Measurements from ENCODE around the gene ADAM21.
"Not testable (repeated sequence)": the region's sequence is repeated elsewhere in the genome, so short reads cannot be mapped to it uniquely, and the experiment has no call there.

Gene ADAM21

DNA sequence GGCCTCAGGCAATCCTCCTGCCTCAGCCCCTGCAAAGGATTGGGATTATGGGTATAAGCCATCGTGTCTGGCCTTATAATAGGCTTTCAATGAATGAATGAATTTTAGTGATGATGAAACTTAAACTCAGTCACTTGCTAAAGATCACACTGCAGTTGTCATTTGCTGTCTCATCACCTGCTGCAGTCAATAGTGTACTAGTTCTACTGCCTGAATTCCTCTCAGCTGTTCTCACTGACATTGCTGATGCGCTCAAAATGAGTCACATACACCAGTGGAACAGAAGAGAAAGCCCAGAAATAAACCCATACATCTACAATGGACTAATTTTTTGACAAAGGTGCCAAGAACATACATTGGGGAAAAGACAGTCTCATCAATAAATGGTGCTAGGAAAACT is 29.4 kb upstream of the ADAM21 start:
- TF ChIP-seq, protein P1, sequence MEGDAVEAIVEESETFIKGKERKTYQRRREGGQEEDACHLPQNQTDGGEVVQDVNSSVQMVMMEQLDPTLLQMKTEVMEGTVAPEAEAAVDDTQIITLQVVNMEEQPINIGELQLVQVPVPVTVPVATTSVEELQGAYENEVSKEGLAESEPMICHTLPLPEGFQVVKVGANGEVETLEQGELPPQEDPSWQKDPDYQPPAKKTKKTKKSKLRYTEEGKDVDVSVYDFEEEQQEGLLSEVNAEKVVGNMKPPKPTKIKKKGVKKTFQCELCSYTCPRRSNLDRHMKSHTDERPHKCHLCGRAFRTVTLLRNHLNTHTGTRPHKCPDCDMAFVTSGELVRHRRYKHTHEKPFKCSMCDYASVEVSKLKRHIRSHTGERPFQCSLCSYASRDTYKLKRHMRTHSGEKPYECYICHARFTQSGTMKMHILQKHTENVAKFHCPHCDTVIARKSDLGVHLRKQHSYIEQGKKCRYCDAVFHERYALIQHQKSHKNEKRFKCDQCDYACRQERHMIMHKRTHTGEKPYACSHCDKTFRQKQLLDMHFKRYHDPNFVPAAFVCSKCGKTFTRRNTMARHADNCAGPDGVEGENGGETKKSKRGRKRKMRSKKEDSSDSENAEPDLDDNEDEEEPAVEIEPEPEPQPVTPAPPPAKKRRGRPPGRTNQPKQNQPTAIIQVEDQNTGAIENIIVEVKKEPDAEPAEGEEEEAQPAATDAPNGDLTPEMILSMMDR (IDR thresholded peaks at IDR 0.05; ENCODE audit: extremely low read depth, insufficient read depth, missing control alignments), result no peak
- no peak for DNase-seq (ENCODE audit: low spot score)
- in situ Hi-C loops (cut with MboI; ENCODE audit: low pct_unique_long_range_greater_than_20kb, low sequenced_read_pairs, unreplicated experiment), result no loop called here

GRCh38 chr14:70425354-70425753 is 26.6 kb upstream of the ADAM21 start:
- DNase-seq (ENCODE audit: low spot score), result no peak
- TF ChIP-seq, protein P1 (IDR thresholded peaks at IDR 0.05; ENCODE audit: extremely low read depth, insufficient read depth, missing control alignments), result no peak
- in situ Hi-C loops (cut with MboI; ENCODE audit: low pct_unique_long_range_greater_than_20kb, low sequenced_read_pairs, unreplicated experiment), result no loop called here

- DNase-seq (ENCODE audit: low spot score); in situ Hi-C loops (cut with MboI; ENCODE audit: low pct_unique_long_range_greater_than_20kb, low sequenced_read_pairs, unreplicated experiment): not testable (repeated sequence)
These were observed 25.4 kb upstream of the ADAM21 start for GRCh38 chr14:70426555-70426954.

GRCh38 chr14:70436867-70437266 is 15.1 kb upstream of the ADAM21 start:
- TF ChIP-seq, protein P1 (IDR thresholded peaks at IDR 0.05; ENCODE audit: extremely low read depth, insufficient read depth, missing control alignments), result no peak
- no peak for DNase-seq (ENCODE audit: low spot score)
- in situ Hi-C loops (cut with MboI; ENCODE audit: low pct_unique_long_range_greater_than_20kb, low sequenced_read_pairs, unreplicated experiment), result no loop called here

DNA sequence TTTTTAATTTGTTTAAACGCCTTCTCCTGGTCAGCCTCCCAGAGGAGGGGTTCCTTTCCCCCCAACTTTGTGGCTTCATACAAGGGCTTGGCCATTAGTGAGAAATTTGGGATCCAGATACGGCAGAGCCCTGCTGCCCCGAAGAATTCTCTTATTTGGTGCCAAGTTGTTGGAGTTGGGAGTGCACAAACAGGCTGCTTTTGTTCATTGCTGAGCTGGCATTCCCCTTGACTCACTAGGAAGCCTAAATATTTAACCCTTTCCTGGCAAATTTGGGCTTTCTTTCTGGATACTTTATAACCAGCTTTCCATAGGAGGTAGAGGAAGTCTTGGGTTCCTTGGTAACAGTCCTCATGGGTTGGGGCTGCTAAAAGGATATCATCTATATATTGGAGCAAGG is 10.3 kb upstream of the ADAM21 start:
- TF ChIP-seq, protein P1 (IDR thresholded peaks at IDR 0.05; ENCODE audit: extremely low read depth, insufficient read depth, missing control alignments), result no peak
- in situ Hi-C loops (cut with MboI; ENCODE audit: low pct_unique_long_range_greater_than_20kb, low sequenced_read_pairs, unreplicated experiment), result no loop called here
- DNase-seq (ENCODE audit: low spot score), result no peak

DNA sequence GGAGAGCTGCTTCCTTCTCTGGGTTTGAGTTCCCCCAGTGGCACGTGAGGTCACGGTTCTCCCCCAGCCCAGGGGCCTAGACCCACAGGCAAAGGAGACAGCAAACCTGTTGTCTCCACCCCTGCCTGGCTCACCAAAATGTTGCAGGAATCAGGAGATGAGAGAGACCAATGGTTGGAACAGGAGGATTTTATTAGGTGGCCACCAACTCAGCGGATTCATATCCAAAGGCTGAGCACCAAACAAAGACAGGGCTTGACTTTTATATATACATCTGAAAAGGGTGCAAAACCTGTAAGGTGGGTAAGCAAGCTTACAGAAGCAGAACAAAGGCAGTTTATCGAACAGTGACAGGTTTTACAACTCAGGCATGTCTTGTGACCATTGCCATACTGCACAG is 9.2 kb upstream of the ADAM21 start:
- no peak for DNase-seq (ENCODE audit: low spot score)
- TF ChIP-seq, protein P1 (IDR thresholded peaks at IDR 0.05; ENCODE audit: extremely low read depth, insufficient read depth, missing control alignments), result no peak
- in situ Hi-C loops (cut with MboI; ENCODE audit: low pct_unique_long_range_greater_than_20kb, low sequenced_read_pairs, unreplicated experiment), result no loop called here

DNA sequence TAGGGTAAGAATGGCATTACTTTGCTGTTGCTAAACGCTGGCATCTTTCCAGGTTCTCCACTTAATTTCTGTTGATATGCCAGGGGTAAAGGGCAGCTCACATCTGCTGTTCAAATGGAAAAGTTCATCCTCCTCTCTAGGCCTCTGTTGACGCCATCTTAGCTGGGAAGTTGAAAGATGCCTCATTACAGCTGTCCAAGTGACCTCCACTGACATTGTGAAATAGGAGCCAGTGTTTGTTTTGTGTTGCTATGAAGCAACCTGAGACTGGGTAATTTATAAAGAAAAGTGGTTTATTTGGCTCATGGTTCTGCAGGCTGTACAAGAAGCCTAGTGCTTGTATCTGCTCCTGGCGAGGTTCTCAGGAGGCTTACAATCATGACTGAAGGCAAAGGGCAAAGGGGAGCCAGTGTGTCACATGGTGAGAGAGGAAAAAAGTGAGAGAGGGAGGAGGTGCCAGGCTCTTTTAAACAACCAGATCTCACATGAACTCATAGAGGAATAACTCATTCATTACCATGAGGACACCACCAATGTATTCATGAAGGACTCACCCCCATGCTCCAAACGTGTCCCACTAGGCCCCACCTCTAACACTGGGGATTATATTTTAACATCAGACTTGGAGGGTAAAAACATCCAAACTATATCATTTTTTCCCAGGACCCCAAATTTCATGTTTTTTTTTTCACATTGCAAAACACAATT is 3.2 kb upstream of the ADAM21 start:
- TF ChIP-seq, protein P1 (IDR thresholded peaks at IDR 0.05; ENCODE audit: extremely low read depth, insufficient read depth, missing control alignments), result no peak
- in situ Hi-C loops (cut with MboI; ENCODE audit: low pct_unique_long_range_greater_than_20kb, low sequenced_read_pairs, unreplicated experiment), result no loop called here
- no peak for DNase-seq (ENCODE audit: low spot score)
